PFSK-1 (cell line): Measurements from ENCODE around the gene OR8A1.

ENCODE experiments used
- FOXP2 ChIP-seq: optimal IDR thresholded peaks from 2 replicates; pipeline ENCODE3; 2011; ENCODE audit warnings: borderline replicate concordance, control low read depth, inconsistent platforms; ENCODE audit not compliant: insufficient read depth; ENCODE audit errors: extremely low read length, extremely low read depth
- POLR2AphosphoS5 ChIP-seq: IDR thresholded peaks from 2 replicates; pipeline ENCODE4 v1.6.1; 2012; ENCODE audit warnings: low read depth, mild to moderate bottlenecking, control low read depth, low read length, moderate library complexity
- REST ChIP-seq, 2 experiments: IDR thresholded peaks; 2 replicates each; pipeline versions ENCODE4 v1.6.1 to v1.8.0; 2011 to 2012; ENCODE audit warnings: low read depth in 2 of 2, low read length in 2 of 2, control low read depth in 1 of 2, inconsistent platforms in 1 of 2, mild to moderate bottlenecking in 1 of 2, moderate library complexity in 1 of 2; ENCODE audit not compliant: insufficient read depth in 1 of 2
- SIN3A ChIP-seq: IDR thresholded peaks from 2 replicates; pipeline ENCODE4 v1.6.1; 2012; ENCODE audit warnings: mild to moderate bottlenecking, low read length, moderate library complexity, borderline replicate concordance; ENCODE audit not compliant: insufficient read depth
- TAF1 ChIP-seq: IDR thresholded peaks from 2 replicates; pipeline ENCODE4 v1.6.1; 2012; ENCODE audit warnings: low read length, control low read depth, borderline replicate concordance; ENCODE audit not compliant: insufficient read depth

OR8A1 gene

GRCh38 chr11:124610295-124610694 is 40.5 kb downstream of the OR8A1 start:
- TF ChIP-seq FOXP2 (no peak), SIN3A (no peak), TAF1 (no peak), POLR2AphosphoS5 (no peak), REST (IDR thresholded peaks at IDR 0.05; ENCODE audit: insufficient read depth in 1 of 2, low read depth in 2 of 2, low read length in 2 of 2) (no peak)

GRCh38 chr11:124611064-124611463 is 41.3 kb downstream of the OR8A1 start, which contains the start of gene PANX3:
Gene PANX3, plus strand, starts transcription at chr11:124611428. Its CDS starts 129 bp downstream, at chr11:124611557.
- no peak for TF ChIP-seq SIN3A
- no peak for TF ChIP-seq REST (IDR thresholded peaks at IDR 0.05; ENCODE audit: insufficient read depth in 1 of 2, low read depth in 2 of 2, low read length in 2 of 2)
- no peak for TF ChIP-seq POLR2AphosphoS5
- TF ChIP-seq TAF1, result no peak
- TF ChIP-seq FOXP2, result no peak

- TF ChIP-seq SIN3A, result no peak
- no peak for TF ChIP-seq TAF1
- TF ChIP-seq REST (IDR thresholded peaks at IDR 0.05; ENCODE audit: insufficient read depth in 1 of 2, low read depth in 2 of 2, low read length in 2 of 2), result no peak
- no peak for TF ChIP-seq POLR2AphosphoS5
- no peak for TF ChIP-seq FOXP2
Measured at GRCh38 chr11:124612045-124612444, 42.2 kb downstream of the OR8A1 start.

- TF ChIP-seq REST (IDR thresholded peaks at IDR 0.05; ENCODE audit: insufficient read depth in 1 of 2, low read depth in 2 of 2, low read length in 2 of 2), result peak; percentile 63 to 86
- TF ChIP-seq SIN3A, result no peak
Measured at GRCh38 chr11:124612567-124613246, 42.9 kb downstream of the OR8A1 start.

GRCh38 chr11:124618863-124619262 is 49.1 kb downstream of the OR8A1 start:
- TF ChIP-seq REST (IDR thresholded peaks at IDR 0.05; ENCODE audit: insufficient read depth in 1 of 2, low read depth in 2 of 2, low read length in 2 of 2) (no peak), FOXP2 (no peak), TAF1 (no peak), POLR2AphosphoS5 (no peak), SIN3A (no peak)
